Osteocyte (in vitro differentiated cells): ENCODE measurements around the gene PRR23C. TPM values are rescaled to one million over a fixed set of nuclear protein-coding genes. Genes with fewer than 3 reads are reported as not detected.

ENCODE experiments used
- DNase-seq: peaks from one replicate; pipeline ENCODE4 v3.0.0; 2021; ENCODE audit warnings: mixed read lengths; ENCODE audit not compliant: unreplicated experiment; ENCODE audit errors: extremely low spot score
- H3K27ac Mint-ChIP-seq: one replicate; pipeline ENCODE4 v1.8.0; 2021; ENCODE audit warnings: mild to moderate bottlenecking, mixed read lengths; ENCODE audit not compliant: unreplicated experiment
- H3K27me3 Mint-ChIP-seq: one replicate; pipeline ENCODE4 v1.8.0; 2021; ENCODE audit warnings: mixed read lengths; ENCODE audit not compliant: unreplicated experiment
- H3K36me3 Mint-ChIP-seq: one replicate; pipeline ENCODE4 v1.8.0; 2021; ENCODE audit warnings: mixed read lengths; ENCODE audit not compliant: unreplicated experiment
- H3K4me1 Mint-ChIP-seq: one replicate; pipeline ENCODE4 v1.8.0; 2021; ENCODE audit warnings: mixed read lengths; ENCODE audit not compliant: unreplicated experiment
- H3K4me3 Mint-ChIP-seq: one replicate; pipeline ENCODE4 v1.8.0; 2021; ENCODE audit warnings: mild to moderate bottlenecking, moderate library complexity, mixed read lengths; ENCODE audit not compliant: unreplicated experiment
- H3K9me3 Mint-ChIP-seq: one replicate; pipeline ENCODE4 v1.8.0; 2021; ENCODE audit warnings: mixed read lengths; ENCODE audit not compliant: unreplicated experiment
- CTCF ChIP-seq: fragments of 200-600 bp; sonication (generic); IDR thresholded peaks from 2 replicates; pipeline ENCODE4 v1.5.0; 2021; ENCODE audit warnings: antibody characterized with exemption, mild to moderate bottlenecking, moderate library complexity
- total RNA-seq: library from RNA; stranded (reverse); gene quantifications from 2 replicates; pipeline ENCODE4 v1.2.1, GENCODE V29; 2021

PRR23C gene
- total RNA-seq, 1 donor from 2014 or later = not detected

- no peak for TF ChIP-seq CTCF
- Mint-ChIP-seq H3K4me3 (no peak overlapping the region), H3K27ac (no peak overlapping the region), H3K9me3 (peaks cover 20% of the 10 kb centered on the region), H3K4me1 (no peaks in the 10 kb centered on the region), H3K27me3 (no peaks in the 10 kb centered on the region), H3K36me3 (no peaks in the 10 kb centered on the region)
- DNase-seq = no peak
Measured at GRCh38 chr3:139016430-139017048, 28.2 kb downstream of the PRR23C start.

DNA sequence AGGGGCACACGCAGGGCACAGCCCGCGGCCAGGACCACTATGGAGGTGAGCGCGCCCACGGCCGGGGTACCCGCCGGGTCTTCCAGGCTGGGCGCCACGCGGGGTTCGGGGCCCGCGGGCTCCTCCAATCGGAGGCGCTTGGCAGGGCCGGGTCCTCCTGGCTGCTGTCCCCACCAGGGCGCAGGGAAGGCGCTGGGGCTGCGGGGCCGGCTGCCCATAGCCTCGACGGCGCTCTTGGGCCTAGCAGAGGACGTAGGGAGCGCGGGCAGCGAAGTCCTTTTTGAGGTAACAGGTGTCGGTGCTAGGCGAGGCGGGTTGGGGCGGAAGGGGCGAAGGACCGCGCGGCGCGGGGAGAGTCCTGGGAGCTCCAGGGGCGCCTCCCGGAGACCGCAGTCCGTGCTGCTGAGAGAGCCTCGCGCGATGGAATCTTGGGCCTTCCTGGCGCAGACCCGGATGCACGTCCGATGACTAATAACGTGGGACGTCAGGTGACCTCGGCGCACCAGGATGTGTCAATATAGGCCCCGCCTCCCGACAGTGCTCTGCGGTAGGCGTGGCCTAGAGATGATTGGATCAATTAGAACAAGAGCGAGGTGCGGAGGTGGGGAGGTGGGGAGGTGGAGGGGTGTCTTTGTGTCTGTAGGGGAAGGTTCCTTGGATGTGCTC lies 38.5 kb downstream of the PRR23C start, which contains the start of gene PRR23A:
Gene PRR23A, minus strand, starts transcription at position 218 of the 666 bp plus-strand sequence. Its CDS starts 0 bp downstream, at position 218.
- Mint-ChIP-seq H3K27me3 (no peaks in the 10 kb centered on the region), H3K27ac (no peak within 1 kb of the TSS), H3K4me1 (no peaks in the 10 kb centered on the region), H3K9me3 (peaks cover 27% of the 10 kb centered on the region), H3K4me3 (no peak within 1 kb of the TSS), H3K36me3 (no peaks in the 10 kb centered on the region)
- no peak for TF ChIP-seq CTCF
- no peak for DNase-seq

DNA sequence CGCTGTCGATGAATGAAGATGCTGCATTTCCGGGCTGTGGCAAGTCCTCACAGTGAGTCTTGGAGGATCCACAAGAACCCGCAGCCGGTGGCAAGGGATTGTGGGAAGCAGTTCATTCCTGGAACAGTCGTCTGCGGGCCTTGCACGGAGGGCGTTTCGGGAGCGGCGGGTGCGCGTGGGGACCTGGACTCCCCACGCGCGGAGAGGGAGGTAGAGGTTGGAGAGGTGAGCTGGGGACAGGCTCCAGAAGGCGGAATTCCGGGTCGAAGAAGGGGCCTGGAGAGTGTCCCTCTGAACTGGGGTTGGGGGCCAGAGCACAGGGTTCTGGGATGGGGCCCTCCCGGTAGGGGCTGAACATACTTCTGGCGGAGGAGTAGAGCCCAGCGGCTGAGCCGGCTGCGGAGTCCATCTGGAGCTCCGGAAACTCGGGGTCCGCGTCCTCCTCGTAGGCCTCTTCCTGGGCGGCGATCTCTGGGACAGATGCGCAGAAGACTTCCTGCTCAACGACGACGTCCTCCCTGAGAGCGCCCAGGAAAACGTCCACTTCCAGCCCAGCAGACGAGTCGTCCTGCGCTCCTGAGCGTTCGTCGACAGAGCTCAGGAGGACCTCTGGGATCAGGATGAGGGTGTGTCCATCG lies 39.2 kb downstream of the PRR23C start:
- Mint-ChIP-seq H3K36me3 (no peaks in the 10 kb centered on the region), H3K4me3 (no peak overlapping the region), H3K4me1 (no peaks in the 10 kb centered on the region), H3K27ac (no peak overlapping the region), H3K9me3 (peaks cover 19% of the 10 kb centered on the region), H3K27me3 (no peaks in the 10 kb centered on the region)
- TF ChIP-seq CTCF = no peak
- DNase-seq = no peak

- H3K27me3 Mint-ChIP-seq = peaks cover 37% of the 10 kb centered on the region
Measured at GRCh38 chr3:138995706-138996105, 49.0 kb downstream of the PRR23C start.

More at GRCh38 chr3:138995706-138996105, 49.0 kb downstream of the PRR23C start:
- H3K4me1 Mint-ChIP-seq = no peaks in the 10 kb centered on the region
- no peak for DNase-seq
- no peaks in the 10 kb centered on the region for H3K36me3 Mint-ChIP-seq
- H3K4me3 Mint-ChIP-seq = no peak overlapping the region
- no peaks in the 10 kb centered on the region for H3K9me3 Mint-ChIP-seq
- H3K27ac Mint-ChIP-seq = no peak overlapping the region
- no peak for TF ChIP-seq CTCF

Other genes starting within 250 kb of the PRR23C start
- 15.9 and 16.7 TPM in 2 replicates for gene PIK3CB, start 210.0 kb downstream of the PRR23C start, total RNA-seq
- gene FOXL2, start 97.8 kb downstream of the PRR23C start, total RNA-seq = 0.21 and 0.24 TPM in 2 replicates
- gene FOXL2NB, start 97.7 kb downstream of the PRR23C start, total RNA-seq = 0.21 TPM in 1 of 2 replicates, not detected in the other
- not detected in 2 replicates for gene PRR23A, start 38.6 kb downstream of the PRR23C start, total RNA-seq
- gene PRR23B, start 24.0 kb downstream of the PRR23C start, total RNA-seq = not detected in 2 replicates